ENCODE measurements around the gene USH1C.

The USH1C gene

GRCh38 chr11:17532784-17533183 lies 11.4 kb downstream of the USH1C start:
- H2BK5ac ChIP-seq (ENCODE audit: low read depth, low read length, poor library complexity, severe bottlenecking), result no peak overlapping the region
- no peak overlapping the region for H3K4me3 ChIP-seq (ENCODE audit: insufficient read depth in 1 of 2, low read depth in 1 of 2, low read length in 2 of 2)
- 61% methylated on average over 2 of the region's 2 CpGs for WGBS
- no peaks in the 10 kb centered on the region for H3K9me3 ChIP-seq (ENCODE audit: control insufficient read depth, low read length)
- H3K79me1 ChIP-seq (replicated peaks; ENCODE audit: low read length, poor library complexity, severe bottlenecking), result no peaks in the 10 kb centered on the region
- no peak overlapping the region for H3K4me2 ChIP-seq (ENCODE audit: low read length, poor library complexity, severe bottlenecking)
- H2BK120ac ChIP-seq (ENCODE audit: low read depth, low read length), result no peak overlapping the region
- no peaks in the 10 kb centered on the region for H3K4me1 ChIP-seq (ENCODE audit: control insufficient read depth, insufficient read depth, low read depth, low read length)
- no peak overlapping the region for H3K18ac ChIP-seq (ENCODE audit: low read depth in 1 of 2, low read length in 2 of 2)
- H2BK15ac ChIP-seq (ENCODE audit: low read depth, poor library complexity, severe bottlenecking), result no peak overlapping the region
- no peak overlapping the region for H3K27ac ChIP-seq (ENCODE audit: low read length, poor library complexity, severe bottlenecking)
- H3K4ac ChIP-seq (ENCODE audit: low read depth in 1 of 2, low read length in 2 of 2), result no peak overlapping the region
- DNase-seq, result no peak
- no peak overlapping the region for H2AFZ ChIP-seq (ENCODE audit: low read depth, low read length)
- no peak overlapping the region for H3K9ac ChIP-seq (ENCODE audit: low read length)
- no peak overlapping the region for H3K23ac ChIP-seq (ENCODE audit: low read length in 2 of 2)
- no peak overlapping the region for H2AK5ac ChIP-seq (ENCODE audit: low read length, severe bottlenecking)
- no peaks in the 10 kb centered on the region for H3K36me3 ChIP-seq (ENCODE audit: control insufficient read depth in 1 of 2, insufficient read depth in 2 of 2, low read depth in 1 of 2, low read length in 2 of 2)
- H3K14ac ChIP-seq (ENCODE audit: low read length in 2 of 2), result no peak overlapping the region
- no peak overlapping the region for H4K91ac ChIP-seq (ENCODE audit: low read length)
- H4K8ac ChIP-seq (ENCODE audit: low read length), result no peak overlapping the region
- H2BK12ac ChIP-seq (ENCODE audit: low read length in 2 of 2), result no peak overlapping the region
- peaks cover 54 to 83% of the 10 kb centered on the region in 2 experiments for H3K27me3 ChIP-seq (ENCODE audit: control insufficient read depth in 1 of 2, insufficient read depth in 1 of 2, low read length in 2 of 2)

GRCh38 chr11:17531636-17532113 lies 12.5 kb downstream of the USH1C start:
- Histone ChIP-seq H3K4ac (ENCODE audit: low read depth in 1 of 2, low read length in 2 of 2) (no peak overlapping the region), H2BK12ac (ENCODE audit: low read length in 2 of 2) (no peak overlapping the region), H2BK120ac (ENCODE audit: low read depth, low read length) (no peak overlapping the region), H3K79me1 (replicated peaks; ENCODE audit: low read length, poor library complexity, severe bottlenecking) (no peaks in the 10 kb centered on the region), H3K23ac (ENCODE audit: low read length in 2 of 2) (no peak overlapping the region), H2BK15ac (ENCODE audit: low read depth, poor library complexity, severe bottlenecking) (no peak overlapping the region), H3K4me2 (ENCODE audit: low read length, poor library complexity, severe bottlenecking) (no peak overlapping the region), H4K8ac (ENCODE audit: low read length) (no peak overlapping the region), H2BK5ac (ENCODE audit: low read depth, low read length, poor library complexity, severe bottlenecking) (no peak overlapping the region), H3K14ac (ENCODE audit: low read length in 2 of 2) (no peak overlapping the region), H3K27ac (ENCODE audit: low read length, poor library complexity, severe bottlenecking) (no peak overlapping the region), H3K18ac (ENCODE audit: low read depth in 1 of 2, low read length in 2 of 2) (no peak overlapping the region), H3K9me3 (ENCODE audit: control insufficient read depth, low read length) (no peaks in the 10 kb centered on the region), H4K91ac (ENCODE audit: low read length) (no peak overlapping the region), H3K4me1 (ENCODE audit: control insufficient read depth, insufficient read depth, low read depth, low read length) (no peaks in the 10 kb centered on the region), H3K9ac (ENCODE audit: low read length) (no peak overlapping the region), H2AK5ac (ENCODE audit: low read length, severe bottlenecking) (no peak overlapping the region), H3K36me3 (ENCODE audit: control insufficient read depth in 1 of 2, insufficient read depth in 2 of 2, low read depth in 1 of 2, low read length in 2 of 2) (no peaks in the 10 kb centered on the region), H3K27me3 (ENCODE audit: control insufficient read depth in 1 of 2, insufficient read depth in 1 of 2, low read length in 2 of 2) (peaks cover 47 to 74% of the 10 kb centered on the region in 2 experiments), H3K4me3 (ENCODE audit: insufficient read depth in 1 of 2, low read depth in 1 of 2, low read length in 2 of 2) (no peak overlapping the region), H2AFZ (ENCODE audit: low read depth, low read length) (no peak overlapping the region)
- 78% methylated on average over 5 of the region's 6 CpGs for WGBS
- DNase-seq, result no peak

- Histone ChIP-seq H2AK5ac (ENCODE audit: low read length, severe bottlenecking) (no peak overlapping the region), H3K14ac (ENCODE audit: low read length in 2 of 2) (no peak overlapping the region), H2AFZ (ENCODE audit: low read depth, low read length) (no peak overlapping the region)
Measured at GRCh38 chr11:17531071-17531600, 13.1 kb downstream of the USH1C start.

GRCh38 chr11:17529844-17530185 lies 14.4 kb downstream of the USH1C start:
- peaks cover 53 to 73% of the 10 kb centered on the region in 2 experiments for H3K27me3 ChIP-seq (ENCODE audit: control insufficient read depth in 1 of 2, insufficient read depth in 1 of 2, low read length in 2 of 2)
- H2BK120ac ChIP-seq (ENCODE audit: low read depth, low read length), result no peak overlapping the region
- no peak overlapping the region for H3K23ac ChIP-seq (ENCODE audit: low read length in 2 of 2)
- no peaks in the 10 kb centered on the region for H3K79me1 ChIP-seq (replicated peaks; ENCODE audit: low read length, poor library complexity, severe bottlenecking)
- H3K9ac ChIP-seq (ENCODE audit: low read length), result no peak overlapping the region
- no peak for DNase-seq
- H2BK5ac ChIP-seq (ENCODE audit: low read depth, low read length, poor library complexity, severe bottlenecking), result no peak overlapping the region
- H4K8ac ChIP-seq (ENCODE audit: low read length), result no peak overlapping the region
- no peak overlapping the region for H3K4me2 ChIP-seq (ENCODE audit: low read length, poor library complexity, severe bottlenecking)
- no peak overlapping the region for H4K91ac ChIP-seq (ENCODE audit: low read length)
- 80% methylated on average over 9 of the region's 10 CpGs for WGBS
- H2AFZ ChIP-seq (ENCODE audit: low read depth, low read length), result no peak overlapping the region
- H3K4me3 ChIP-seq (ENCODE audit: insufficient read depth in 1 of 2, low read depth in 1 of 2, low read length in 2 of 2), result no peak overlapping the region
- H2BK12ac ChIP-seq (ENCODE audit: low read length in 2 of 2), result no peak overlapping the region
- H3K9me3 ChIP-seq (ENCODE audit: control insufficient read depth, low read length), result no peaks in the 10 kb centered on the region
- no peak overlapping the region for H3K18ac ChIP-seq (ENCODE audit: low read depth in 1 of 2, low read length in 2 of 2)
- H3K4ac ChIP-seq (ENCODE audit: low read depth in 1 of 2, low read length in 2 of 2), result no peak overlapping the region
- no peak overlapping the region for H2BK15ac ChIP-seq (ENCODE audit: low read depth, poor library complexity, severe bottlenecking)
- H3K36me3 ChIP-seq (ENCODE audit: control insufficient read depth in 1 of 2, insufficient read depth in 2 of 2, low read depth in 1 of 2, low read length in 2 of 2), result no peaks in the 10 kb centered on the region
- H3K4me1 ChIP-seq (ENCODE audit: control insufficient read depth, insufficient read depth, low read depth, low read length), result no peaks in the 10 kb centered on the region
- H3K27ac ChIP-seq (ENCODE audit: low read length, poor library complexity, severe bottlenecking), result no peak overlapping the region
- H2AK5ac ChIP-seq (ENCODE audit: low read length, severe bottlenecking), result no peak overlapping the region
- H3K14ac ChIP-seq (ENCODE audit: low read length in 2 of 2), result no peak overlapping the region

More at GRCh38 chr11:17531071-17531600, 13.1 kb downstream of the USH1C start:
- no peak overlapping the region for H3K9ac ChIP-seq (ENCODE audit: low read length)
- H3K27ac ChIP-seq (ENCODE audit: low read length, poor library complexity, severe bottlenecking), result no peak overlapping the region
- no peak overlapping the region for H3K4me2 ChIP-seq (ENCODE audit: low read length, poor library complexity, severe bottlenecking)
- no peak overlapping the region for H4K91ac ChIP-seq (ENCODE audit: low read length)
- H4K8ac ChIP-seq (ENCODE audit: low read length), result no peak overlapping the region
- no peak overlapping the region for H2BK12ac ChIP-seq (ENCODE audit: low read length in 2 of 2)
- H2BK120ac ChIP-seq (ENCODE audit: low read depth, low read length), result no peak overlapping the region
- H3K27me3 ChIP-seq (ENCODE audit: control insufficient read depth in 1 of 2, insufficient read depth in 1 of 2, low read length in 2 of 2), result peaks cover 52 to 74% of the 10 kb centered on the region in 2 experiments
- no peak overlapping the region for H2BK15ac ChIP-seq (ENCODE audit: low read depth, poor library complexity, severe bottlenecking)
- WGBS, result 90% methylated on average over 22 of the region's 22 CpGs
- H3K4me3 ChIP-seq (ENCODE audit: insufficient read depth in 1 of 2, low read depth in 1 of 2, low read length in 2 of 2), result no peak overlapping the region
- H3K9me3 ChIP-seq (ENCODE audit: control insufficient read depth, low read length), result no peaks in the 10 kb centered on the region
- H3K36me3 ChIP-seq (ENCODE audit: control insufficient read depth in 1 of 2, insufficient read depth in 2 of 2, low read depth in 1 of 2, low read length in 2 of 2), result no peaks in the 10 kb centered on the region
- no peaks in the 10 kb centered on the region for H3K79me1 ChIP-seq (replicated peaks; ENCODE audit: low read length, poor library complexity, severe bottlenecking)
- H3K4me1 ChIP-seq (ENCODE audit: control insufficient read depth, insufficient read depth, low read depth, low read length), result no peaks in the 10 kb centered on the region
- H3K4ac ChIP-seq (ENCODE audit: low read depth in 1 of 2, low read length in 2 of 2), result no peak overlapping the region
- H2BK5ac ChIP-seq (ENCODE audit: low read depth, low read length, poor library complexity, severe bottlenecking), result no peak overlapping the region
- H3K18ac ChIP-seq (ENCODE audit: low read depth in 1 of 2, low read length in 2 of 2), result no peak overlapping the region
- no peak overlapping the region for H3K23ac ChIP-seq (ENCODE audit: low read length in 2 of 2)
- DNase-seq, result no peak

Data from mesenchymal stem cell (in vitro differentiated cells and primary cell).